ENCODE data around the gene FAM72D.
"Not testable (repeated sequence)": the region's sequence is repeated elsewhere in the genome, so short reads cannot be mapped to it uniquely, and the experiment has no call there.

The FAM72D gene

DNA sequence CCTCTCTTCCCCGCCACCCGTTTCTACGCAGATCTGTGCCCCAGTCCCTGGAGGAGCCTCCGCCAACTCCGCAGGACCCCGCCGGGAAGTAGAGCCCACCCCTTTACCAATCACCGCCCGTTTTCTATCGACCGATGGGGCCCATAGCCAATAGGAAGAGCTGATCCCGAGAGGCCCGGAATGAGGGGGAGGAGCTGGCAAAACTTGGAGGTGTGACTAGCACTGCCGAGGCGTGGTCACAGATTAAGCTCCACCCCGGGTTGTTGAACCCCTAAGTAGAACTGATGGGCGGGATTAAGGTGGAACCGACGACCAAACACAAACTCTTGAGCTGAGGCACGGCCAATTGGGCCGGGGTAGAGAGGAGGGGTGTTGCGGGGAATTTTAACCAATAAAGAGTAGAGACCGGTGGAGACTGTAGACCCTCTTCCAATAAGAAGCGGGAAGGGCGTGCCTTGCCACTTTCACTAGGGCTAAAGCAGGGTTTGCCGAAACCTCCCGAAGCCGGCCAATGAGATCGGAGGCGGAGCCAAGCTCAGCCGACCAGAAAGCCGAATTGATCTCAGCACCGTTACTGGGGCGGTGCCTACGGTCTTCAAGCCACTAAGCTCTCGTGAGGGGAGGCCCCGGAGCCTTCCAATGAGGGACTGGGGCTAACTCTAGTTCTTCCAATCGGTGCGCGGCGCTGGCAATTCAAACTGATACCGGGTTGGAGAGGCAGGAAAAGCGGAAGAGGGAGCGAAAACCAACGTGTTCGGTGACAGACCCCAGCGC lies at the start of gene FAM72D, which contains the start of gene SRGAP2B:
Gene FAM72D, plus strand, starts transcription at position 691 of the 774 bp plus-strand sequence. CDS start 874 bp downstream, outside the sequence.
Gene SRGAP2B, minus strand, starts transcription at position 45 of the 774 bp plus-strand sequence. CDS start 2,427 bp downstream, outside the sequence.
- not testable (repeated sequence) for DNase-seq

DNA sequence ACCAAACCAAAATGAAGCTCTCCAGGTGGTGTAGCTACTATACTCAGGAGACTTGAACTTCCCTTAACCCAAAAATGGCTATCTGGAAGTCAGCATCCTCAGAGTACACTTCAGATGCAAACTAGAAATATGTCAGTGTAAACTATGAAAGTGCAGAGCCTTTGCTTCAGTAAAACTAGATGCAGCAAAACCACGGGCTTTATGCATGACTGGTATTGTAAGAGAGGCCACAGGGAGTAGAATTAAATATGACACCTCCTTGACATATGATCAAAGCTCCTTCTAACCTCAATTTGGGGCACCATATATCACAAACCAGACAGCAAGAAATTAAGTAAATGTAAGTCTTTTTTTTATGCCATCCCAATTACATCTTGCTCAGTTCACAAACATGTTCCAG lies 48.2 kb upstream of the FAM72D start:
- DNase-seq: not testable (repeated sequence)

DNA sequence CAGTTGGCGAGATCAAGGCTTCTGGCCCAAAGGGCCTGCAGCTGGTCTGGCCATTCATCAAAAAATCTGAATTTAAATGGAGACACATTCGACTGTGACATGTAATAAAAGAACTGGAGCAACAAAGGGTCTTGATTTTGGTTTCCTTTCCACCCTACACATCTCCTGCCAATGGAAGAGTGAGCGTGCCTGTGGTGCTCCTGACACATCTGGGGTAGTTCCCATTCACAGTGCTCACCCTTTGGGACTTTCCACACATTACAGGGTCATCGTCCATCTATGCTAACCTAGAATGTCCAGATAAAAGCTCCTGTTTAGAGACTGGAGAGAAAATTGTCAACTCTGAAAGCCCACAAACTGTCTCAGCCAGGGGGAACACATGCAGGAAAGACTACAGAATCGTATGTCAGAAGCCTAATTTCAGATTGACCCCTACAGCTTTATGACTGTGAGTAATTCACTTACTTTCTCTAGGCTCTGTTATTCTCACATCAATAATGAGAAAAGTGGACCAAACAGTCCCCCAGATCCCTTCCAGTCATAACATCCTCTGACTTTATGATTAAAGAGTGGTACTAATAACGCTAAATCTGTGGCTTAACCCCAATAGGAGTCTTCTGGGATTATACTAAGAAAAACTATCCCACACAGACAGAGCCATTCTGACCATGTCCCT lies 47.5 kb upstream of the FAM72D start:
- DNase-seq: not testable (repeated sequence)

DNA sequence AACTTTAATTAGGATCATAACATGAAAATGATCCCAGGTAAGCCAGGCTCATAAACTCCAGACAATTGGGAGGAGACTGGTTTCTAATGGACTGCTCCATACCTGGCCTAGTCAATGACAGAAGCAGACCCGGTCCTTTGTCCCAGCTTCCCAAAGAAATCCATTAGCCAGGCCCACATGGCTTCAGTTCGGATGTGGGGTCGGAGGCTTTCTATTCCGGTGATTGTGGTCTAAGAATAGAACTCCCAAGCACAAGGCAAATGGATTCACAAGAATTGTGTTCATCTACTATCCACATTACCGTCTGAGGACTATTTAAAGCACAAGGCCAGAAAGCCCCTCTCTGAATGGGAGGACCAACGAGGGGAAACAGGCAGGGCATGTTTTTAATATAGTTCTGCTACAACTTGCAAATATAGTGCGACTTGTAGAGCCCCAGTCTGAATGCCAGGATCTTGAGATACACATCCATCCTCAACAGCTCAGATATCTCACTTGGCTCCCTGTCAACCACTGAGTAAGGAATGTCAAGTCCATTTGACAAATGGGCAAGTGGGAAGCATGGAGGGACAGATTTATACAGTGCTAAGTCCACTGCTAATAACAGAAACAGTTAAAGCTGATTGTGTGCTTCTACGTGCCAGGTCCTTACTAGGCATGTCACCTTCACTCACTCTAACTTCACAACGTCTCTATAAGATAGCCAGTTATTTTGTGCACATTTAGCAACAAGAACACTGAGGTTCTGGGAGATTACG lies 43.6 kb upstream of the FAM72D start:
- DNase-seq: not testable (repeated sequence)

DNA sequence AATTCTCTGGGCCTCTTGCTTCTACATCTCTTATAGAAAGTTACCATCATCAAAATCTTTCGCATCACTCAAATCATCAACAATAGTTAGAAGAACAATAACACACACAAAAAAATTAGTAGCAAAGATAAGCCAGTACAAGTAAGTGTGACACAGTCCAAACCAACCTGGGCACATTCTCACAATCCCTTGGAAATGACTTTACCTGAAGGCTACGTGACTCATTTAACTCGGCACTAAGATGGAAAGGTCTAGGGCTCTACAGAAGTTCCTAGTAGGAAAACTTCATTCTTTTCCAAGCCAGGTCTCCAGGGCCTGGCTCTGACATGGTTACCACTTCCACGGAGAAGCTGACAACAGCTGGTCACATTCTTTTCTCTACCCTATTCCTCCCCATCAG lies 42.3 kb upstream of the FAM72D start:
- DNase-seq: not testable (repeated sequence)

DNA sequence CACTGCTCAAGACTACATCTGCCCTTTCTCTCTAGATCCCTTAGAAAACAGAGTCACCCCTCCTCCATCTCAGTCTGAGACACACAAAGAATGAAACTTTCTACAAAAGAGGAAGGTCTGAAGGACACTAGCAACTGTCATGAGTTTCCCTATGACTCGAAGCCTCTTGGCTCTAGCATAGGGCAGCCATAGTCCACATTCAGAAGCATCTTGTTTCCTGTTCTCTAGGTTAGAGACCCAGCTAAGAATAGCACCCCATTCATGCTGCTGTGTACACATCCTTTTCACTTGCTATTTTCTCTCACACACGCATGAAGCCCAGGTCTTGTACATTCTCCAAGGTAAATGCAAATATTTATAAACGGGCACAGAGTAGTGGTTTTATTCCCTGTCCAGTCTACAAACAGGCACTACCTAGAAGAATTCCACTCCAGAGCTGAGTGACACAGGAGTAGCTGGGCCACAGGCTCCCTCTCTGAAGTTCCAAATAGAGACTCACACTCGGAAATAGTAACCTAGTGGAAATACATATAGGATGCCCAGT lies 40.5 kb upstream of the FAM72D start:
- not testable (repeated sequence) for DNase-seq

DNA sequence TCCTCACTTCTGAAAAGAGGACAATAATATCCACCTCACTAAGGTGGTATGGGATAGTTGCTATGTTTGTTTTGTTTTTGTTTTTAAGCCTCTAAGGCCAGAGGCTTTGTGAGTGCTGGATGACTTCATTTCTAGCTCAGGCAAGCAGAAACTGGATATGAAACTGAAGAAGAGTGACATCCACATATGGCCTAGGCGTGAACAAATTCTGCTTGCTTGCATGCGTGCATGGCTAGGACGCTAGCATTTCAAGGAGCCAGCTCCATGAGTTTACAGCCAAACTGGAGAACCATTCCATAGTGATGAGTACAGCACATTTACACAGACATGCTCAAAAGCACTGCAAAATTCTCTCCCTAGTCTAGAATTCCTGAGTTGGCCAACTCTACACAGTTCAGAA lies 37.6 kb upstream of the FAM72D start:
- not testable (repeated sequence) for DNase-seq

DNA sequence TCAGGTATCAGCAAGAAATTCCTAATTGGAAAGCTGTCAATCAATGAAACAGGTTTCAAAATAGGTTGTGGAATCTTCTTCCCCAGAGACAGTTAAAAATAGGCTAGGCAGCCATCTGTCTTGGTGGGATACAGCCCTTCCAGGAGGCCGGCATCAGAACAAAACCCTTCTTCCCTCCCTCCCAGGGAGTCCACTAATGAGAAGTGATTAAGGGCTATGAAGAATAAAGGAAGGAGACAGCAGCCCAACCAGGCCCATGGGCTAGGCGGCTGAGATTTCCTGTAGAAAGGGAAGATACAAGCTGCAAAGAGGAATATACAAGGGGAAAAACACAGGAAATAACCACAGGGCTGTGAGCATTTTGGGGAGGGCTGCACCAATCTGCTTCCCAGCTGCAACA lies 32.5 kb upstream of the FAM72D start:
- DNase-seq: not testable (repeated sequence)

DNA sequence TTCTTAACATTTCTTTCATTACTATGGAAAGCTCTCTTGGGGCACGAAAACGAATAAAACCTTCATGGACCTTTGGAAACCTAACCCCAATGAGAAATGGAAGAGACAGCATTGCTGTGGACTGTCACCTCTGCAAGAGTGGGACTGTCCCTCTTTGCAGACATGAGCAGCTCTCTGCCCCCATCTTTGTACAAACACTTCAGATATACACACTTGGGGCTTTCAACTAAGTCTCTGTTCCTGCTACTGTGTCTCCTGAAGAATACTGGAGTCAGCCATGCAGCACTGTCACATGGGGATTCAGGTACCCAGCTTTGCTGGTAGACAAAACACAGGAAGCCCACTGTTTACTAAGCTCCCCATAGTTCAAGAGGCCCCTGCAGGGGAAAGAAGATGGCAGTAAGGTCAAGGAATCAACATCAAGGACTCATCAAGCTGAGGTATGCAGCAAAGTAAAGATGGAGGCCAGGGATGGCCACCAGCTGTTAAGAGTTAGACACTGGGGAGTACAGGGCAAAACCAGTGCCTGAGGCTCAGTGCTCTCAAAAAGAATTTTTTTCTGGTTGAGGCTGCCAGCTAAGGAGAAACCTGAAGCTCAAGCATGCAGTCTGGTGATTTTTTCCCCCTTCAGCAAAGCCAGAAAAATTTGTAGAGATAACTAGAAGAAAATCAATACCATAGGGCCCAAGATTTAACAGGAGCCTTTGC lies 31.7 kb upstream of the FAM72D start:
- DNase-seq: not testable (repeated sequence)

DNA sequence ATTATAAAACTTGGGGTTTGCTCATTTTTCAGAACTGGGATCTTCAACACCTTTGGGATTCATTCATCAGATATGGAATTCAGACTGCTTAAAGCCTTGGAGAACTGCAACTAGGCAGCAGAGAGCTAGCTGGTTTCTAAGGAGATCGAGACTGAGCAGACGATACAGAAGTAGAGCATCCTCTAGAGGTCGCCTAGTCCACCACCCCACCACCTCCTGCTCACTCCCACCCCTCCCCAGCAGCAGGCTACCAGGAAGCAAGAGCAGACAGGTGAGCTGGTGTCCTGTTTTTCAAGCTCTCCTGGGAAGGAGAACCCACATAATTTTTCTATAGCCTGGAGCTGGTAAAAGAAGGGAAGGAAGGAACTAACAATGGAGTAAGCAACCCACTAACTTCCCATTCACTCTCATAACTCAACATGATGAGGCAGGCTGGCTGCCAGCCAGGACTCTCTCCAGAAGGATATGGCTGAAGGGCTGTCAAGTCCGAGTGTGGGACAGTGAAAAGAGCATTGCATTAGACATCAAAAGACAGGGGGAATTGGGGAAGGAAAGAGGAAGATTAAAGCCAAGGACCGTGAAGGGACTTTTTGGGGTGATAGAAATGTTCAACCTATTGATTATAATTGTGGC lies 30.5 kb upstream of the FAM72D start:
- DNase-seq: not testable (repeated sequence)

DNA sequence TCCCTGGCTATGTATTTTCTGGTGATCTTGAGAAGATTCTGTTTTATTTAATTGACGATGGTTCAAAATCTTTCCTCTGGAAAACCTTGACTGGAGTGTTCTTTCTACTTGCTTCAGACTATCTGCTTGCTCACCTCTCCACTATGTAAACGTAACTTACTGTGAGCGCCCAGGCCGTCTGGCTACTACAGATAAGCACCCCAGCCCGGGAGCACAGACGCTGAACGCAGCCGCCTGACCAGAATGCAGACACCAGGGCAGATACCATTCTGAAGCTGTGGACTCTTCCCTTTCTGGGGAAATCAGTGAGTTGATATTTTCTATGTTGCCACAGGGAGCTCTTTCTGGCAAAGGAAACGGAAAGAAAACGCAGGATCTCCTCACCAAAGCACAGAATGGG lies 29.3 kb upstream of the FAM72D start:
- not testable (repeated sequence) for DNase-seq

DNA sequence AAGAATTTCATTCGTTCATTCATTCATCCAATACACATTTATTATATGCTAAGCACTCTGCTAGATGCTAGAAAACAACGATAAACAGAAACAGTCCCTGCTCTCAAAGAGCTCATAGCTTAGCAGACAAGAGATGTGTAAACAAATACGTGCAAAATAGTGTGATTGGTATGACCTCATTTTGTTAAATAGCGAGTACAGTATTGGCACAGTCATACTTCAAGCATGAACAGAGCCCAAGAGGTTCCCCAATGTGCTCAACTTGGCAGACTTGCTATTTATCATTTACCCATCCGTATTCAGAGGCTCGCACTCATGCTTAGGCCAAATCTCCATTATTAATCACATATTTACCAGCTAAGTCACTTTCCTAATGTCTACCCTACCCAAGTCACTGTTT lies 24.2 kb upstream of the FAM72D start:
- not testable (repeated sequence) for DNase-seq

DNA sequence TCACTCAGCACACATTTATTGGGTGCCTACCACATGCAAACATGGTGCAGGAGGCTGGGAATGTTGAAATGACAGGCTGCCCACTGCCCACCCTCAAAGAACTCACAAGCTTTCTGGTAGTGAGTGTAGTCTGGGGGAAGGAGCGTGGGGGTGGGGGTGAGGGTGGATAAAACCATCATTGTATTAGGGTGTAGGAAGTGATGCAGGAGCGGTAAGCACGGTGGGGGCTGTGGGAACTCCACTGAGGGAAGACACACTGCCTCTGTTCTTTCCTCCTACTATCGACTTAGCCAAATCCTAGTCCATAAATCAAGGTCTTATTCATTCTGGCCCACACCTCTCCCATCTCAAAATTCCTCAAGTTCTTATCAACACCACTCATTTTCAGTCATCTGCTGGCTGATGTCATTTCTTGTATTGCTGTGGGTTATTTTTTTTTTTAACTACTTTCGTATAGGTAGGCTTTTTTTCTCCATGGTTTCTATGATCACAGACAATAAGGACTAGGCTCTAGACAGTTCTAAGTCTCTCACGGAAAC lies 21.7 kb upstream of the FAM72D start:
- not testable (repeated sequence) for DNase-seq

DNA sequence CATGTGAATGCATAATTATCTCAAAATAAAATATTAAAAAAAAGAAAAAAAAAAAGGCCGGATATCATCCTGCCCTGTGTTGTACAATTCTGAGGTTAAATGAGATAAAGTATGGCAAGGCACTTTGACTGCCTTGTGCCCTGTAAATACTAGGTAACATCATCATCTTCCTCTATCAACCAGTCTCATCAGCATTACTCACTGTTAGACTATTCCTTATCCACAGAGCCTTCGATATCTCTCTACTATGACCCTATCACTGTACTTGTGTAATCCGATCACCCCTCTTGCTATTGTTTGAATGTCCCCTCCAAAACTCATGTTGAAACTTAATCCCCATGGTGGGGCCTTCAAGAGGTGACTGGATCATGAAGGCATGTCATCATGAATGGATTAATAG lies 18.9 kb upstream of the FAM72D start:
- DNase-seq: not testable (repeated sequence)

DNA sequence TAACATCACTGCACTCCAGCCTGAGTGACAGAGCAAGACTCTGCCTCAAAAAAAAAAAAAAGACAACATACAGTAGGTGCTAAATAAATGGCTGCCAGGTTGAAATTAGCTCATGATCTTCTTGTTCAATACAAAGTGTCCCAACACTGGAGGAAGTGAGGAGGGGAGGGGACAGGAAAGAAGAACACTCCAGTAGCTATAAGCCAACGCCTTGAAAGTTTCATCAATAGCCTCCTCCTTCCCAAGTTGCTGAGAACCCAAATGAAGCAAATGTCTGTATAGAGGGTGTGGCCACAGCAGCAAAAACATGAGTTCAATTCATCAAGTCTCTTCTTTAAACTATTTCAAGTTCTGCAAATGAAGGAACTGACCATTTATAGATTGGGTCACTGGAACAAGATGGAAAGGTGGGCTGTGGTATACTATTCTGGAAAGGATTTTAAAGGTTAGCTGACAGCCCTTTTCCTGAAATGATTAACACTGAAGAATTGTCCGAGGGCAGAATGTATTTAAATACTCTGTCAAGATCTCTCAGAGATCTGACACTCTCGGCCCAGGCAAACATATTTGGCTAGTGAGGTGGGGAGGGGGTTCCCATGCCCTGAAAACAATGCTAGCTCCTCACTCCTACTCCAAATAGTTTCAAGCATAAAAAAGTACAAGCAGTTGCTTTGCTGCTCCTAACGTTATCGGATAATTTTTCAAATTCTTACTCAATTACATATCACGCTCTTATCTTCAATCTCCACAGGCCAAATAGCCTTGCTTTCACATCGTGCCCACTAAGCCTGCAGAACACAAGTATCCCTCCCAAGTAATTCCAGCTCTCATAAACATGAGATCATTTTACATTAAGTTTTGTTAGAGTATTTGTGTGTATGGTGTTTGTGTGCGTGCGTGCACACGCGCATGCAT lies 17.6 kb upstream of the FAM72D start:
- DNase-seq: not testable (repeated sequence)

DNA sequence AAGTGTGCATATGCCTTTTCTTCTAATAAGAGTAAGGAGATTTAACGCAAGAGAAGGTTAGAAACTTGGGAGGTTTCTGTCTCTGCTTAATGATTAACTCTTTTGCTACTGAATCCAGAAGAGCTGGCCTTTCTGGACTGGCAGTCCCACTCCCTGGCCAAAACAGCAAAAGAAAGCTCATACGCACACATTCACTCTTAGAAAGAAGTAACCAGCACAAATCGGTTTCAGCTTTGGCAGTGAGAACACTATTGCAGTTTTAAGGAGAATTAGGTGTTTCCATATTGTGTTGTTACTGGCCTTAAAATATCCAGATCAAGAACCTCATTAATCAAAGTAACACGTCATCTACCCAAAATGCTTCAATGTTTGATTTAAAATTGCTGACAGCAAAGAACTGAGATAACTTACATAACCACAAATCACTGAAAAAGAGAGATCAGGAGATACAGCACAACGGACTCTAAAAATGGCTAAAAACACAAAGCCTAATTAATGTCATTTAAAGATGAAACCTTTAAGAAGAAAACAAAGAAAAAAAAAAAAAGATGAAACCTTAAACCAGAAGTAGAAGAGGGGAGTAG lies 16.9 kb upstream of the FAM72D start:
- not testable (repeated sequence) for DNase-seq

DNA sequence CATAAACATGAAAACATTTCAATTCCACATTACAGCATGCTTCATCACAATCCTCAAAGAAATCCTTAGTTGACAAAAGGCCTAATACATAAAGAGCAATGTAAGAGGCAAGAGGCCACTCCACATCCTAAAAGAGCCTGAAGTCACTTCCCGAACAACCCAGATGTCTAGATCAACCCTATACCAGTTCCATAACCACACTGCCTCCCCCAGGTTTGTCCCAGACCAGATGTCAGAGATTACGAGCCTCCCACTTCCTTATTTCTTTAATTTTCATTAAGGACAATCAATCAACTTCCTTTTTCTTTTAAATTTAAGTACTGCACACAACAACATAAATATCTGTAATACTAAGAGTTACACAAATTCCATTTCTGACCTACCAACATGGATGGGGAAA lies 16.0 kb upstream of the FAM72D start:
- DNase-seq: peak; percentile 0

DNA sequence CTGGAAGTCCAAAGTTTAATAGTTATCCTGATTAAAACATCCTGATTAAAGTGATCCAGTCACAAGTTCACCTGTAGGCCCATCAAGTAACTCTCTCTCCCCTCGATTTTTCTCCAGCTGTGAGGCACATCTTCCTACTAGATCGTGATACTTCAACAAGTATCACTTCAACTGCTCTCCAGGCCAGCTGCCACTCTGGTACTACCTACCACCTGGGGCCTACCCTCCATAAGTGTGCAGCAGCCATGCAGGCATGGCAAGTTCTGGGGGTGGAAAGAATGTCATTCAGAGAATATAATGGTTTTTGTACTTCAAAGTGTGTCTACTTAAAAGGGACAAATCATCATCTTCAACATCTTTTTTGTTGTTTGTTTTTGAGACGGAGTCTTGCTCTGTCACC lies 15.6 kb upstream of the FAM72D start:
- DNase-seq: not testable (repeated sequence)

DNA sequence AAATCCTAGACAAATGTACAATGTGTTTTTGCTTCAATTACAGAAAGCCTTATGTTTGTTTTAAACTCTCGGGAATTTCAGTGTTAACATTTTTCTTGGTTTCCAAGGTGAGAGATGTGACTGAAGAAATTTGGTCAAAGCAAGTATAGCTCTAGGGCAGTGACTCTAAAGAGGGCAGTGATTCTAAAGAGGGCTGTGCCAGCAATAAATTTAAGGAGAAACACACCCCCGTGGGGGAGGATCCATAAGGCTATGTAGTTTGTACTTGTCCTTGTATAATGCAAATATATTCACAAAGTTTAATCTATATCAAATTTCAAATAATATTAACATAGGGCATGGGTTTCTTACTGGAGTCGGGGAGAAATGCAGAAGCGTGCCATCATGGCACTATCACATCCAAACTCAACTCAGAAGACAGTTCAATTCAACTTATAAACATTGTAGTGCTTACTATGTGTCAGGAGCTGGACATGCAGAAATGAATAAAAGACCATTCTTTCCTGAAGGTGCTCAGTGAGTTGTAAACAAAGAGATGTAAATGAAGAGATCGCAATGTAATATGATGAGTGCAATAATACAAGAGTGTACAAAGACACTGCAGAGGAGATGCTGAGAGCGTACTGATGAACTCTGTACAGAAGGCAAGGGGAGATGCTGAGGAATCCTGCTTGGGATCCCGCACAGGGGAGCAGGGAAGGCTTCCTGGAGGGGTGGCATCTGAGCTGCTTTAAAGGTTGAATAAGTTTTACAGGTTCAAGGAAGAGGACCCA lies 13.1 kb upstream of the FAM72D start:
- DNase-seq: not testable (repeated sequence)
